ENCODE data around the gene SPART.

GRCh38 chr13:36374063-36374462 is 27.9 kb upstream of the SPART start:
- TF ChIP-seq, protein P1, sequence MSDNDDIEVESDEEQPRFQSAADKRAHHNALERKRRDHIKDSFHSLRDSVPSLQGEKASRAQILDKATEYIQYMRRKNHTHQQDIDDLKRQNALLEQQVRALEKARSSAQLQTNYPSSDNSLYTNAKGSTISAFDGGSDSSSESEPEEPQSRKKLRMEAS (IDR thresholded peaks at IDR 0.05; ENCODE audit: low read depth): no peak
- TF ChIP-seq IRF3 (IDR thresholded peaks at IDR 0.05; ENCODE audit: low read depth, low read length): no peak
- TF ChIP-seq, protein P2, sequence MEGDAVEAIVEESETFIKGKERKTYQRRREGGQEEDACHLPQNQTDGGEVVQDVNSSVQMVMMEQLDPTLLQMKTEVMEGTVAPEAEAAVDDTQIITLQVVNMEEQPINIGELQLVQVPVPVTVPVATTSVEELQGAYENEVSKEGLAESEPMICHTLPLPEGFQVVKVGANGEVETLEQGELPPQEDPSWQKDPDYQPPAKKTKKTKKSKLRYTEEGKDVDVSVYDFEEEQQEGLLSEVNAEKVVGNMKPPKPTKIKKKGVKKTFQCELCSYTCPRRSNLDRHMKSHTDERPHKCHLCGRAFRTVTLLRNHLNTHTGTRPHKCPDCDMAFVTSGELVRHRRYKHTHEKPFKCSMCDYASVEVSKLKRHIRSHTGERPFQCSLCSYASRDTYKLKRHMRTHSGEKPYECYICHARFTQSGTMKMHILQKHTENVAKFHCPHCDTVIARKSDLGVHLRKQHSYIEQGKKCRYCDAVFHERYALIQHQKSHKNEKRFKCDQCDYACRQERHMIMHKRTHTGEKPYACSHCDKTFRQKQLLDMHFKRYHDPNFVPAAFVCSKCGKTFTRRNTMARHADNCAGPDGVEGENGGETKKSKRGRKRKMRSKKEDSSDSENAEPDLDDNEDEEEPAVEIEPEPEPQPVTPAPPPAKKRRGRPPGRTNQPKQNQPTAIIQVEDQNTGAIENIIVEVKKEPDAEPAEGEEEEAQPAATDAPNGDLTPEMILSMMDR (IDR thresholded peaks at IDR 0.05): no peak
- TF ChIP-seq GATA2 (CRISPR knock-in tag; IDR thresholded peaks at IDR 0.05): no peak
- TF ChIP-seq EP300 (IDR thresholded peaks at IDR 0.05; ENCODE audit: borderline replicate concordance in 1 of 2, low read depth in 1 of 2, low read length in 1 of 2): no peak

Measured in SK-N-SH (cell line).